Measurements from ENCODE around the gene YBEY.

GRCh38 chr21:46299167-46299566 is 13.0 kb downstream of the YBEY start:
- TF ChIP-seq CTCF (IDR thresholded peaks at IDR 0.05) = no peak
- no peak for TF ChIP-seq FOXJ3 (CRISPR knock-in tag; IDR thresholded peaks at IDR 0.05)
- no peak for TF ChIP-seq POLR2AphosphoS5 (IDR thresholded peaks at IDR 0.05; ENCODE audit: low read depth, low read length)
- TF ChIP-seq EZH2phosphoT487 (IDR thresholded peaks at IDR 0.05; ENCODE audit: borderline replicate concordance, low read depth) = no peak
- TF ChIP-seq SMC3 (IDR thresholded peaks at IDR 0.05; ENCODE audit: low read depth, low read length) = no peak
- no peak for TF ChIP-seq GATA2 (CRISPR knock-in tag; IDR thresholded peaks at IDR 0.05)
- no peak for TF ChIP-seq GABPA (IDR thresholded peaks at IDR 0.05; ENCODE audit: low read depth)
- no peak for TF ChIP-seq REST (IDR thresholded peaks at IDR 0.05; ENCODE audit: low read depth, low read length)
- no peak for TF ChIP-seq RCOR1 (IDR thresholded peaks at IDR 0.05; ENCODE audit: low read length)
- TF ChIP-seq, protein P1, sequence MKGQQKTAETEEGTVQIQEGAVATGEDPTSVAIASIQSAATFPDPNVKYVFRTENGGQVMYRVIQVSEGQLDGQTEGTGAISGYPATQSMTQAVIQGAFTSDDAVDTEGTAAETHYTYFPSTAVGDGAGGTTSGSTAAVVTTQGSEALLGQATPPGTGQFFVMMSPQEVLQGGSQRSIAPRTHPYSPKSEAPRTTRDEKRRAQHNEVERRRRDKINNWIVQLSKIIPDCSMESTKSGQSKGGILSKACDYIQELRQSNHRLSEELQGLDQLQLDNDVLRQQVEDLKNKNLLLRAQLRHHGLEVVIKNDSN (IDR thresholded peaks at IDR 0.05; ENCODE audit: borderline replicate concordance, low read depth) = no peak
